ENCODE data around the gene ATP2A1.

ATP2A1 gene

GRCh38 chr16:28878083-28878926 lies at the start of gene ATP2A1:
Gene ATP2A1 (plus strand): TSS chr16:28878488. CDS start chr16:28878672, 184 bp downstream.
- DNase-seq (ENCODE audit: extremely low read depth, low read depth): no peak
- TF ChIP-seq CTCF (IDR thresholded peaks at IDR 0.05; ENCODE audit: low read depth, low read length): no peak

GRCh38 chr16:28829747-28830146 lies 48.5 kb upstream of the ATP2A1 start:
- TF ChIP-seq CTCF (IDR thresholded peaks at IDR 0.05; ENCODE audit: low read depth, low read length): no peak

GRCh38 chr16:28830531-28830930 lies 47.8 kb upstream of the ATP2A1 start:
- no peak for DNase-seq (ENCODE audit: extremely low read depth, low read depth)
- TF ChIP-seq CTCF (IDR thresholded peaks at IDR 0.05; ENCODE audit: low read depth, low read length): no peak

More at GRCh38 chr16:28829747-28830146, 48.5 kb upstream of the ATP2A1 start:
- DNase-seq (ENCODE audit: extremely low read depth, low read depth): no peak

GRCh38 chr16:28834349-28834748 lies 43.9 kb upstream of the ATP2A1 start:
- no peak for TF ChIP-seq CTCF (IDR thresholded peaks at IDR 0.05; ENCODE audit: low read depth, low read length)
- DNase-seq (ENCODE audit: extremely low read depth, low read depth): no peak

- TF ChIP-seq CTCF (IDR thresholded peaks at IDR 0.05; ENCODE audit: low read depth, low read length): no peak
- DNase-seq (ENCODE audit: extremely low read depth, low read depth): no peak
These were observed 43.1 kb upstream of the ATP2A1 start for GRCh38 chr16:28834873-28835863.

GRCh38 chr16:28835864-28836760 lies 42.2 kb upstream of the ATP2A1 start:
- TF ChIP-seq CTCF (IDR thresholded peaks at IDR 0.05; ENCODE audit: low read depth, low read length): no peak
- no peak for DNase-seq (ENCODE audit: extremely low read depth, low read depth)

All from AG09319 (cell line).